Urothelium cell line (cell line): ENCODE measurements around the gene DRAM2.
"Not testable (repeated sequence)": the region's sequence is repeated elsewhere in the genome, so short reads cannot be mapped to it uniquely, and the experiment has no call there.

Experiments used
- DNase-seq: peaks from one replicate; pipeline ENCODE4 v3.0.0; 2011; ENCODE audit warnings: low spot score, mixed read lengths
- FAIRE-seq: peaks from 2 replicates; lab custom pipeline; 2011; peaks lifted over from hg19 to GRCh38; lab: Jason Lieb, UNC

The DRAM2 gene

GRCh38 chr1:111145542-111145941, 5.6 kb upstream of the DRAM2 start:
- FAIRE-seq (no peak), DNase-seq (no peak)

- FAIRE-seq (peak; percentile 48), DNase-seq (no peak)
These were observed 2.6 kb upstream of the DRAM2 start for GRCh38 chr1:111142356-111142975.

- no peak for DNase-seq
- no peak for FAIRE-seq
These were observed 1.6 kb upstream of the DRAM2 start for GRCh38 chr1:111141245-111142220.

- FAIRE-seq (no peak), DNase-seq (peak; percentile 81)
These were observed 731 bp upstream of the DRAM2 start for GRCh38 chr1:111140680-111140967.

- DNase-seq, result peak; percentile 80
- FAIRE-seq, result peak; percentile 20
These were observed 453 bp downstream of the DRAM2 start for GRCh38 chr1:111139324-111139955.

- DNase-seq (no peak), FAIRE-seq (no peak)
These were observed 6.0 kb downstream of the DRAM2 start for GRCh38 chr1:111133866-111134265.

GRCh38 chr1:111131693-111132092, 8.2 kb downstream of the DRAM2 start:
- DNase-seq (no peak), FAIRE-seq (no peak)

- DNase-seq (no peak), FAIRE-seq (no peak)
These were observed 10.5 kb downstream of the DRAM2 start for GRCh38 chr1:111129376-111129775.

- DNase-seq (no peak), FAIRE-seq (no peak)
These were observed 11.8 kb downstream of the DRAM2 start for GRCh38 chr1:111127923-111128643.

- DNase-seq, result no peak
- no peak for FAIRE-seq
These were observed 13.5 kb downstream of the DRAM2 start for GRCh38 chr1:111126354-111126753.

GRCh38 chr1:111116496-111116895, 23.4 kb downstream of the DRAM2 start:
- DNase-seq (no peak), FAIRE-seq (no peak)

GRCh38 chr1:111110197-111110899, 29.5 kb downstream of the DRAM2 start:
- no peak for DNase-seq
- FAIRE-seq, result no peak

- FAIRE-seq (no peak), DNase-seq (no peak)
These were observed 34.9 kb downstream of the DRAM2 start for GRCh38 chr1:111104981-111105380.

- FAIRE-seq (no peak), DNase-seq (no peak)
These were observed 37.8 kb downstream of the DRAM2 start for GRCh38 chr1:111101854-111102642.

- no peak for DNase-seq
- FAIRE-seq, result no peak
These were observed 40.6 kb downstream of the DRAM2 start for GRCh38 chr1:111099289-111099688.

GRCh38 chr1:111097356-111098099, 42.4 kb downstream of the DRAM2 start:
- DNase-seq (no peak), FAIRE-seq (no peak)

GRCh38 chr1:111095421-111095820, 44.5 kb downstream of the DRAM2 start:
- not testable (repeated sequence) for FAIRE-seq, DNase-seq

- DNase-seq (no peak), FAIRE-seq (no peak)
These were observed 50.3 kb downstream of the DRAM2 start for GRCh38 chr1:111089638-111090037.

- no peak for FAIRE-seq
- DNase-seq, result no peak
These were observed 54.2 kb downstream of the DRAM2 start for GRCh38 chr1:111085676-111086075.
